NB4 (cell line): Measurements from ENCODE around the gene AFAP1.

Source experiments
- DNase-seq: peaks from one replicate; pipeline ENCODE4 v3.0.0; 2010; ENCODE audit warnings: low read depth
- H3K4me3 ChIP-seq: one replicate; pipeline ENCODE4 v1.5.1; 2011; ENCODE audit warnings: mild to moderate bottlenecking, low read depth, low read length, moderate library complexity
- CTCF ChIP-seq: IDR thresholded peaks from one replicate; pipeline ENCODE4 v1.5.1; 2012; ENCODE audit warnings: low read depth, low read length
- MAX ChIP-seq: IDR thresholded peaks from 2 replicates; pipeline ENCODE4 v1.6.1; 2011; ENCODE audit warnings: low read depth, low read length
- MYC ChIP-seq: IDR thresholded peaks from 2 replicates; pipeline ENCODE4 v1.6.1; 2011; ENCODE audit warnings: low read depth, low read length
- POLR2A ChIP-seq: IDR thresholded peaks from 2 replicates; pipeline ENCODE4 v1.6.1; 2011; ENCODE audit warnings: mild to moderate bottlenecking; ENCODE audit not compliant: insufficient read length; ENCODE audit errors: extremely low read depth

Gene AFAP1

GRCh38 chr4:7747062-7747385 is 192.6 kb downstream of the AFAP1 start:
- no peak overlapping the region for H3K4me3 ChIP-seq
- TF ChIP-seq MAX, result no peak
- TF ChIP-seq CTCF, result no peak
- TF ChIP-seq POLR2A, result no peak
- no peak for TF ChIP-seq MYC
- DNase-seq, result no peak

GRCh38 chr4:7746351-7747061 is 193.2 kb downstream of the AFAP1 start:
- TF ChIP-seq MYC (no peak), CTCF (no peak), POLR2A (no peak), MAX (no peak)
- no peak for DNase-seq
- H3K4me3 ChIP-seq, result no peak overlapping the region

GRCh38 chr4:7745301-7745885 is 194.3 kb downstream of the AFAP1 start:
- H3K4me3 ChIP-seq, result no peak overlapping the region
- no peak for DNase-seq
- TF ChIP-seq POLR2A, result no peak
- TF ChIP-seq CTCF, result no peak
- TF ChIP-seq MAX, result no peak
- no peak for TF ChIP-seq MYC

- DNase-seq, result no peak
- no peak overlapping the region for H3K4me3 ChIP-seq
- TF ChIP-seq MAX, result no peak
- no peak for TF ChIP-seq CTCF
- TF ChIP-seq MYC, result no peak
- TF ChIP-seq POLR2A, result no peak
Measured at GRCh38 chr4:7744142-7744804, 195.4 kb downstream of the AFAP1 start.

- DNase-seq, result no peak
- no peak for TF ChIP-seq MYC
- no peak for TF ChIP-seq CTCF
- no peak for TF ChIP-seq MAX
- no peak for TF ChIP-seq POLR2A
- no peak overlapping the region for H3K4me3 ChIP-seq
Measured at GRCh38 chr4:7742807-7743280, 196.8 kb downstream of the AFAP1 start.
